Stimulated activated CD4-positive, alpha-beta T cell treated with anti-CD3 and anti-CD28 coated beads, Interleukin-1b, Interleukin-23, amount 100 ng/mL, for 24 hours (primary cell): Measurements from ENCODE around the gene PPARA.
A peak's percentile ranks its signal among the peaks of the same experiment; 100 is the strongest.
"Not testable (repeated sequence)": the region's sequence is repeated elsewhere in the genome, so short reads cannot be mapped to it uniquely, and the experiment has no call there.

Source experiments
- DNase-seq, 4 experiments: peaks; one replicate each; pipeline ENCODE4 v3.0.0-alpha.2; 2020; ENCODE audit warnings: low read depth in 4 of 4, low spot score in 1 of 4

PPARA gene

GRCh38 chr22:46240506-46240905, 90.2 kb downstream of the PPARA start:
- DNase-seq, result no peak

- no peak for DNase-seq
Measured at GRCh38 chr22:46240907-46241306, 90.6 kb downstream of the PPARA start.

- no peak for DNase-seq
Measured at GRCh38 chr22:46241396-46242007, 91.2 kb downstream of the PPARA start.

GRCh38 chr22:46242076-46242475, 91.8 kb downstream of the PPARA start:
- DNase-seq, result no peak

GRCh38 chr22:46244771-46245170, 94.4 kb downstream of the PPARA start:
- no peak for DNase-seq

- no peak for DNase-seq
Measured at GRCh38 chr22:46245511-46245910, 95.2 kb downstream of the PPARA start.

- no peak for DNase-seq
Measured at GRCh38 chr22:46246178-46246577, 95.9 kb downstream of the PPARA start.

GRCh38 chr22:46247443-46247975, 97.2 kb downstream of the PPARA start:
- DNase-seq, result no peak

- DNase-seq, result peak; percentile 77 to 90 (median 84)
Measured at GRCh38 chr22:46250035-46250782, 99.9 kb downstream of the PPARA start, which contains the start of gene CDPF1. CDPF1 (minus strand) TSS chr22:46250293; CDS start chr22:46248284, 2,009 bp downstream.

GRCh38 chr22:46250783-46251125, 100.4 kb downstream of the PPARA start:
- no peak for DNase-seq

GRCh38 chr22:46251266-46251665, 100.9 kb downstream of the PPARA start:
- no peak for DNase-seq

GRCh38 chr22:46251816-46252380, 101.6 kb downstream of the PPARA start:
- no peak for DNase-seq

- no peak for DNase-seq
Measured at GRCh38 chr22:46256358-46256958, 106.1 kb downstream of the PPARA start.

GRCh38 chr22:46259374-46259773, 109.0 kb downstream of the PPARA start:
- DNase-seq, result no peak

GRCh38 chr22:46260038-46260437, 109.7 kb downstream of the PPARA start:
- no peak for DNase-seq

GRCh38 chr22:46262449-46263215, 112.3 kb downstream of the PPARA start:
- peak in 1 of 4 experiments; percentile 36 for DNase-seq

GRCh38 chr22:46263216-46263590, 112.9 kb downstream of the PPARA start, which contains the start of gene PKDREJ:
PKDREJ (minus strand) TSS chr22:46263343; CDS start chr22:46263322, 21 bp downstream.
- no peak for DNase-seq

GRCh38 chr22:46264520-46264919, 114.2 kb downstream of the PPARA start:
- DNase-seq, result not testable (repeated sequence)

GRCh38 chr22:46265627-46266026, 115.3 kb downstream of the PPARA start:
- DNase-seq, result not testable (repeated sequence)

- DNase-seq, result peak in 2 of 4 experiments; percentile 20 to 29
Measured at GRCh38 chr22:46267431-46268279, 117.3 kb downstream of the PPARA start, which contains the start of gene TTC38. TTC38 (plus strand) TSS chr22:46268008; CDS start chr22:46268040, 32 bp downstream.
